Esophagus squamous epithelium (tissue), 4 donors: Measurements from ENCODE around the gene DRGX.

Source experiments
- POLR2A ChIP-seq, 4 donors: fragments of 450-650 bp; IDR thresholded peaks; one replicate each; pipeline ENCODE4 v1.6.1; 2017; ENCODE audit warnings: antibody characterized with exemption in 4 of 4, mild to moderate bottlenecking in 4 of 4, moderate library complexity in 3 of 4
- TF ChIP-seq, protein P1 (sequence below), 6 experiments: fragments of 450-650 bp in 4 of 6; fragments of 200-600 bp in 2 of 6; sonication (generic) in 2 of 6; IDR thresholded peaks; one replicate each; pipeline ENCODE4 v1.5.1; 2016 to 2019; ENCODE audit warnings: antibody characterized with exemption in 6 of 6, mild to moderate bottlenecking in 4 of 6, moderate library complexity in 4 of 6

DNA sequence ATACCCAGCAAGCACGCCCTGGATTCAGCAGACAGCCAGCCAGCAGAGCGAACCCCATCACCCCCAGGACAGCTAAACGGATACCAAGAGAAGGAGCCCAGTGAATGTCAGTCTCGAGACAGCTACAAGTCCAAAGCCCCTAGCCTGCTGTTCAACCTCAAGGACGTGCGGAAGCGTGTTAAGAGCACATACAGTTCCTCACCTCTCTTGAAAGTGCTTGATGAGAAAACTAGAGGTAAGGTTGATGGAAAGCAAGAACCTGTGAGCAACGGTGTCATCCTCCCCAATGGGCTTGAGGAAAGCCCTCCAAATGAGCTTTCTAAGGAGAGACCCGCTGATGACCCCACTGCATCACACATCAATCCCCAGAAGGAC, 72.0 kb downstream of the DRGX start:
- TF ChIP-seq, protein P1, sequence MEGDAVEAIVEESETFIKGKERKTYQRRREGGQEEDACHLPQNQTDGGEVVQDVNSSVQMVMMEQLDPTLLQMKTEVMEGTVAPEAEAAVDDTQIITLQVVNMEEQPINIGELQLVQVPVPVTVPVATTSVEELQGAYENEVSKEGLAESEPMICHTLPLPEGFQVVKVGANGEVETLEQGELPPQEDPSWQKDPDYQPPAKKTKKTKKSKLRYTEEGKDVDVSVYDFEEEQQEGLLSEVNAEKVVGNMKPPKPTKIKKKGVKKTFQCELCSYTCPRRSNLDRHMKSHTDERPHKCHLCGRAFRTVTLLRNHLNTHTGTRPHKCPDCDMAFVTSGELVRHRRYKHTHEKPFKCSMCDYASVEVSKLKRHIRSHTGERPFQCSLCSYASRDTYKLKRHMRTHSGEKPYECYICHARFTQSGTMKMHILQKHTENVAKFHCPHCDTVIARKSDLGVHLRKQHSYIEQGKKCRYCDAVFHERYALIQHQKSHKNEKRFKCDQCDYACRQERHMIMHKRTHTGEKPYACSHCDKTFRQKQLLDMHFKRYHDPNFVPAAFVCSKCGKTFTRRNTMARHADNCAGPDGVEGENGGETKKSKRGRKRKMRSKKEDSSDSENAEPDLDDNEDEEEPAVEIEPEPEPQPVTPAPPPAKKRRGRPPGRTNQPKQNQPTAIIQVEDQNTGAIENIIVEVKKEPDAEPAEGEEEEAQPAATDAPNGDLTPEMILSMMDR (IDR thresholded peaks at IDR 0.05), result no peak
- TF ChIP-seq POLR2A (IDR thresholded peaks at IDR 0.05), result no peak
